Measurements from ENCODE around the gene SH3GL3.

Gene SH3GL3

GRCh38 chr15:83613714-83614113 is 166.6 kb downstream of the SH3GL3 start:
- Histone ChIP-seq H3K9ac (ENCODE audit: low read depth, low read length) (no peak overlapping the region), H3K36me3 (ENCODE audit: insufficient read depth, low read length) (no peaks in the 10 kb centered on the region), H3K27ac (ENCODE audit: low read depth, low read length) (no peak overlapping the region), H3K27me3 (ENCODE audit: insufficient read depth, low read length) (no peaks in the 10 kb centered on the region), H3K9me3 (ENCODE audit: insufficient read depth, low read depth, low read length) (no peaks in the 10 kb centered on the region), H3K4me1 (ENCODE audit: insufficient read depth, low read length) (no peaks in the 10 kb centered on the region), H3K4me3 (ENCODE audit: low read length) (no peak overlapping the region)
- 100% methylated on average over 2 of the region's 2 CpGs for WGBS

GRCh38 chr15:83616840-83617239 is 169.7 kb downstream of the SH3GL3 start:
- WGBS: 100% methylated on average over 1 of the region's 1 CpG
- no peak overlapping the region for H3K27ac ChIP-seq (ENCODE audit: low read depth, low read length)
- no peak overlapping the region for H3K4me3 ChIP-seq (ENCODE audit: low read length)
- H3K4me1 ChIP-seq (ENCODE audit: insufficient read depth, low read length): no peaks in the 10 kb centered on the region
- H3K9me3 ChIP-seq (ENCODE audit: insufficient read depth, low read depth, low read length): no peaks in the 10 kb centered on the region
- no peak overlapping the region for H3K9ac ChIP-seq (ENCODE audit: low read depth, low read length)
- no peaks in the 10 kb centered on the region for H3K36me3 ChIP-seq (ENCODE audit: insufficient read depth, low read length)
- no peaks in the 10 kb centered on the region for H3K27me3 ChIP-seq (ENCODE audit: insufficient read depth, low read length)

- Histone ChIP-seq H3K9me3 (ENCODE audit: insufficient read depth, low read depth, low read length) (peaks cover 9% of the 10 kb centered on the region), H3K4me1 (ENCODE audit: insufficient read depth, low read length) (no peaks in the 10 kb centered on the region), H3K4me3 (ENCODE audit: low read length) (no peak overlapping the region), H3K9ac (ENCODE audit: low read depth, low read length) (no peak overlapping the region), H3K27ac (ENCODE audit: low read depth, low read length) (no peak overlapping the region), H3K36me3 (ENCODE audit: insufficient read depth, low read length) (no peaks in the 10 kb centered on the region), H3K27me3 (ENCODE audit: insufficient read depth, low read length) (no peaks in the 10 kb centered on the region)
- 74% methylated on average over 2 of the region's 2 CpGs for WGBS
Measured at GRCh38 chr15:83626171-83626802, 179.1 kb downstream of the SH3GL3 start.

GRCh38 chr15:83631534-83631933 is 184.4 kb downstream of the SH3GL3 start:
- H3K27ac ChIP-seq (ENCODE audit: low read depth, low read length): no peak overlapping the region
- WGBS: 73% methylated on average over 2 of the region's 2 CpGs
- no peak overlapping the region for H3K4me3 ChIP-seq (ENCODE audit: low read length)
- H3K9ac ChIP-seq (ENCODE audit: low read depth, low read length): no peak overlapping the region
- H3K4me1 ChIP-seq (ENCODE audit: insufficient read depth, low read length): no peaks in the 10 kb centered on the region
- H3K36me3 ChIP-seq (ENCODE audit: insufficient read depth, low read length): no peaks in the 10 kb centered on the region
- 0 out of 2 replicates have a peak, but pooled peaks cover 2% of the 10 kb centered on the region for H3K27me3 ChIP-seq (ENCODE audit: insufficient read depth, low read length)
- H3K9me3 ChIP-seq (ENCODE audit: insufficient read depth, low read depth, low read length): peaks cover 12% of the 10 kb centered on the region

GRCh38 chr15:83643201-83643600 is 196.1 kb downstream of the SH3GL3 start:
- Histone ChIP-seq H3K9me3 (ENCODE audit: insufficient read depth, low read depth, low read length) (peaks cover 4% of the 10 kb centered on the region; the same call in 1 of the 2 replicates), H3K9ac (ENCODE audit: low read depth, low read length) (no peak overlapping the region), H3K4me1 (ENCODE audit: insufficient read depth, low read length) (no peaks in the 10 kb centered on the region), H3K27me3 (ENCODE audit: insufficient read depth, low read length) (no peaks in the 10 kb centered on the region), H3K27ac (ENCODE audit: low read depth, low read length) (no peak overlapping the region), H3K36me3 (ENCODE audit: insufficient read depth, low read length) (no peaks in the 10 kb centered on the region), H3K4me3 (ENCODE audit: low read length) (no peak overlapping the region)

GRCh38 chr15:83644439-83644838 is 197.3 kb downstream of the SH3GL3 start:
- Histone ChIP-seq H3K9me3 (ENCODE audit: insufficient read depth, low read depth, low read length) (no peaks in the 10 kb centered on the region), H3K4me3 (ENCODE audit: low read length) (no peak overlapping the region), H3K36me3 (ENCODE audit: insufficient read depth, low read length) (no peaks in the 10 kb centered on the region), H3K4me1 (ENCODE audit: insufficient read depth, low read length) (no peaks in the 10 kb centered on the region), H3K9ac (ENCODE audit: low read depth, low read length) (no peak overlapping the region), H3K27me3 (ENCODE audit: insufficient read depth, low read length) (no peaks in the 10 kb centered on the region), H3K27ac (ENCODE audit: low read depth, low read length) (no peak overlapping the region)
- WGBS: 94% methylated on average over 1 of the region's 1 CpG

GRCh38 chr15:83650831-83651230 is 203.7 kb downstream of the SH3GL3 start:
- Histone ChIP-seq H3K27me3 (ENCODE audit: insufficient read depth, low read length) (peaks cover 40% of the 10 kb centered on the region), H3K4me3 (ENCODE audit: low read length) (no peak overlapping the region), H3K36me3 (ENCODE audit: insufficient read depth, low read length) (no peaks in the 10 kb centered on the region), H3K9me3 (ENCODE audit: insufficient read depth, low read depth, low read length) (no peaks in the 10 kb centered on the region), H3K9ac (ENCODE audit: low read depth, low read length) (no peak overlapping the region), H3K4me1 (ENCODE audit: insufficient read depth, low read length) (no peaks in the 10 kb centered on the region), H3K27ac (ENCODE audit: low read depth, low read length) (no peak overlapping the region)
- 87% methylated on average over 2 of the region's 2 CpGs for WGBS

GRCh38 chr15:83651541-83651940 is 204.4 kb downstream of the SH3GL3 start:
- Histone ChIP-seq H3K27me3 (ENCODE audit: insufficient read depth, low read length) (peaks cover 47% of the 10 kb centered on the region), H3K9ac (ENCODE audit: low read depth, low read length) (no peak overlapping the region), H3K27ac (ENCODE audit: low read depth, low read length) (no peak overlapping the region), H3K9me3 (ENCODE audit: insufficient read depth, low read depth, low read length) (no peaks in the 10 kb centered on the region), H3K4me3 (ENCODE audit: low read length) (no peak overlapping the region), H3K4me1 (ENCODE audit: insufficient read depth, low read length) (no peaks in the 10 kb centered on the region), H3K36me3 (ENCODE audit: insufficient read depth, low read length) (no peaks in the 10 kb centered on the region)
- WGBS: 95% methylated on average over 6 of the region's 6 CpGs

- Histone ChIP-seq H3K9me3 (ENCODE audit: insufficient read depth, low read depth, low read length) (no peaks in the 10 kb centered on the region), H3K36me3 (ENCODE audit: insufficient read depth, low read length) (no peaks in the 10 kb centered on the region), H3K27me3 (ENCODE audit: insufficient read depth, low read length) (peaks cover 51% of the 10 kb centered on the region), H3K27ac (ENCODE audit: low read depth, low read length) (no peak overlapping the region), H3K4me1 (ENCODE audit: insufficient read depth, low read length) (no peaks in the 10 kb centered on the region), H3K9ac (ENCODE audit: low read depth, low read length) (no peak overlapping the region), H3K4me3 (ENCODE audit: low read length) (peak overlapping the region; percentile 58)
- 91% methylated on average over 5 of the region's 5 CpGs for WGBS
Measured at GRCh38 chr15:83652626-83653204, 205.6 kb downstream of the SH3GL3 start.

- WGBS: 31% methylated on average over 18 of the region's 18 CpGs
- peaks cover 51% of the 10 kb centered on the region for H3K27me3 ChIP-seq (ENCODE audit: insufficient read depth, low read length)
- H3K27ac ChIP-seq (ENCODE audit: low read depth, low read length): no peak overlapping the region
- no peaks in the 10 kb centered on the region for H3K9me3 ChIP-seq (ENCODE audit: insufficient read depth, low read depth, low read length)
- no peaks in the 10 kb centered on the region for H3K36me3 ChIP-seq (ENCODE audit: insufficient read depth, low read length)
- 0 out of 2 replicates have a peak overlapping the region, but pooled peaks have one; percentile 14 for H3K9ac ChIP-seq (ENCODE audit: low read depth, low read length)
- peak overlapping the region; percentile 58 for H3K4me3 ChIP-seq (ENCODE audit: low read length)
- H3K4me1 ChIP-seq (ENCODE audit: insufficient read depth, low read length): no peaks in the 10 kb centered on the region
Measured at GRCh38 chr15:83653288-83653638, 206.1 kb downstream of the SH3GL3 start.

GRCh38 chr15:83653639-83654378 is 206.7 kb downstream of the SH3GL3 start, which contains the start of gene ADAMTSL3:
Gene ADAMTSL3, plus strand, starts transcription at chr15:83654123. Its CDS starts 1,639 bp downstream, at chr15:83655762.
- Histone ChIP-seq H3K27me3 (ENCODE audit: insufficient read depth, low read length) (peaks cover 51% of the 10 kb centered on the region), H3K36me3 (ENCODE audit: insufficient read depth, low read length) (no peaks in the 10 kb centered on the region), H3K4me1 (ENCODE audit: insufficient read depth, low read length) (no peaks in the 10 kb centered on the region), H3K9me3 (ENCODE audit: insufficient read depth, low read depth, low read length) (no peaks in the 10 kb centered on the region), H3K9ac (ENCODE audit: low read depth, low read length) (peak within 1 kb of the TSS; percentile 61; the same call in 1 of the 2 replicates), H3K27ac (ENCODE audit: low read depth, low read length) (no peak within 1 kb of the TSS), H3K4me3 (ENCODE audit: low read length) (peak within 1 kb of the TSS; percentile 58)
- under 1% methylated on average over 105 of the region's 105 CpGs for WGBS

Measured in HUES64 (cell line).